Fibroblast of skin of back (primary cell): Measurements from ENCODE around the gene DHX58.

Source experiments
- DNase-seq: peaks from one replicate; pipeline ENCODE4 v3.0.0-alpha.2; 2013

DHX58 gene

DNA sequence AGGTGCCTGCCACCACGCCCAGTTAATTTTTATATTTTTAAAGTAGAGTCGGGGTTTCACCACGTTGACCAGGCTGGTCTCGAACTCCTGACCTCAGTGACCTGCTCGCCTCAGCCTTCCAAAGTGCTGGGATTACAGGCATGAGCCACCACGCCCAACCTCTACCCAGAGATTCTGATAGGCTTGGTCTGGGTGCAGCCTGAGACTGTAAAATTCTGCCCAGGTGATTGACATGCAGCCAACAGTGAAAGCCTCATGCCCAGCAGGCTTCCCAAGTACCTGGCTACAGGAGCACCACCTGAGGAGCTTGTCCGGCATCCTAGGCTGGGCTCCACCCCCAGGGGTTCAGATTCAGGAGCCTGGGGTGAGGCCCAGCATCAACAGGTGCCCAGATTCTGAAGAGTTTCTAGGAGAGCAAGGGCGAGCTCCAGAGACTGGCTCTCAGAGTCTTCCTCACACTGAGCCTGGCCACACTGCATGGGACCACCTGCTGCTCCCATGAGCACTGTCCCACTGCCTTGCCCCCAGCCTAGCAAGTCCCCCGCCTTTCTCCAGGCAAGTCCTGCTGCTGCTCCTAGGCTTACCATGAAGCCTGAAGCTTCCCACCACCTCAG, 30.9 kb downstream of the DHX58 start:
- no peak for DNase-seq

DNA sequence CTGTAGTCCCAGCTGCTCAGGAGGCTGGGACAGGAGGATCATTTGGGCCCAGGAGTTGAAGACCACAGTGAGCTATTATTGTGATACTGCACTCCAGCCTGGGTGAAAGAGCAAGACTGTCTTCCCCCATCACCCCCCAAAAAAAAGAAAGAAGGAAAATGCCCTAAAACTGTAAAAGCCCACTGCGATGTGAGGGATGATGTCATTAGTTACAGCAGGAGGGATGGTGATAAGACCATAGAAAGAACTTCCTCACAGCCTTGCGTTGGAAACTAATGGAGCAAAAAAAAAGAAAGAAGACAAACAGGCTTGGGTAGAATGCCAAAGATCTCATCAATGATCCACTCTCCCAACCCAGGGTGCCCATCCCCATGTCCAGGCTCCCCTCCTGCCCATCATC, 33.0 kb downstream of the DHX58 start:
- DNase-seq = no peak

- no peak for DNase-seq
These were observed 34.0 kb downstream of the DHX58 start for GRCh38 chr17:42078396-42079043.

DNA sequence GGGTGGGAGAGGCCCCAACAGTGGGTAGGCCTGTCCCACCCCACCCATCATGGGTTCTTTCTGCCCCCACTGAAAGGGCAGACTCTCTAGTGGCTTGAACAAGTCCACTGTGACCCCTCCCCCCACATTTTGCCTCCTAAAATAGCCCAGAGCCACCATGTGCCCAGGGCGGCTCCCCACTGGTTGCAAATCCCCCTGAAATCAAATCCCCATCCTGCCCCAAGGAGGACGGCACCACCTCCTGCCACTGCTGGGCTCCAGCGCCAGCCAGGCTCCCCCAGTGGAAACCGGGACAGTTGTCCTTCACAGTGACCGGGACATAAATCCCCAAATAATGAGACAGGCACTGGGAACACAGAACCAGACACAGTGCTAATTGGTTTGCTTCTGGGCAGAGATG, 34.8 kb downstream of the DHX58 start:
- no peak for DNase-seq

GRCh38 chr17:42076797-42077559, 35.5 kb downstream of the DHX58 start:
- no peak for DNase-seq

GRCh38 chr17:42075789-42076188, 36.7 kb downstream of the DHX58 start:
- DNase-seq = no peak

GRCh38 chr17:42072323-42073187, 40.0 kb downstream of the DHX58 start:
- DNase-seq = no peak

DNA sequence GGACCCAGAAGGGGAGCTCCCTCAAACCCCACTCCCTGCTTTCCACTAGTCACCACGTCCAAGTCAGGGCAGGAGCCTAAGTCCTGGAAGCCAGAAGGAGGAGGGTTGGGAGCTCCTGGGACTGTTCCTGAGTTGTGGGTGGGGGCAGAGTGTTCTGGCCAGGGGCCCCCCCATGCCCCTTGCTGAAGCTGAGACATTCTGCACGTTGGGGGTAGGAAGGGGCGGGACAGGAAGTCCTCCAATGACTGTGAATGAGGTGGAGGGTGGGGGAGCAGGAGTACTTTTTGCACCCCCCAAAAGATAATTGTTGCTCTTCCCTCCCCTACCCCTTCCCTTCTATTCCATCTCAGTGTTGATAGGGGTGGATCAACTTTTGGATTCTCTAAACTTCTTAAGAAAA, 40.7 kb downstream of the DHX58 start:
- no peak for DNase-seq

- DNase-seq = no peak
These were observed 43.5 kb downstream of the DHX58 start for GRCh38 chr17:42068979-42069378.

- peak; percentile 36 for DNase-seq
These were observed 45.0 kb downstream of the DHX58 start for GRCh38 chr17:42067371-42068091.

DNA sequence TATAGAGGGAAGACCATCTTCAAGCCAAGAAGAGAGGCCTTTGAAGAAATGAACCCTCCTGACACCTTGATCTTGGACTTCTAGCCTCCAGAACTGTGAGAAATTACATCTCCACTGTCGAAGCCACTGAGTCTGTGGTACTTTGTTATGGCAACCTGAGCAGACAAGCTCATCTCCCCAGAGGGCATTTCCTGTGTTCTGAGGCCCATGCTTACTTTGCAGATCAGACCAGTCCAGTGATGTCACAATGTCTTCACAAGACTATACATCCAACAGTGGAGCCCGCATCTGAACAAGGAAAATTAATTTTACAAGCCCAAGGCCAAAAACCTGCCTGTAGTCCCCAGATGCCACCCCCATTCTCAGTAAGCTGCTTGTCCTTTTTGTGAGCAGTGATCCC, 47.3 kb downstream of the DHX58 start:
- no peak for DNase-seq

- no peak for DNase-seq
These were observed 49.8 kb downstream of the DHX58 start for GRCh38 chr17:42062681-42063080.

DNA sequence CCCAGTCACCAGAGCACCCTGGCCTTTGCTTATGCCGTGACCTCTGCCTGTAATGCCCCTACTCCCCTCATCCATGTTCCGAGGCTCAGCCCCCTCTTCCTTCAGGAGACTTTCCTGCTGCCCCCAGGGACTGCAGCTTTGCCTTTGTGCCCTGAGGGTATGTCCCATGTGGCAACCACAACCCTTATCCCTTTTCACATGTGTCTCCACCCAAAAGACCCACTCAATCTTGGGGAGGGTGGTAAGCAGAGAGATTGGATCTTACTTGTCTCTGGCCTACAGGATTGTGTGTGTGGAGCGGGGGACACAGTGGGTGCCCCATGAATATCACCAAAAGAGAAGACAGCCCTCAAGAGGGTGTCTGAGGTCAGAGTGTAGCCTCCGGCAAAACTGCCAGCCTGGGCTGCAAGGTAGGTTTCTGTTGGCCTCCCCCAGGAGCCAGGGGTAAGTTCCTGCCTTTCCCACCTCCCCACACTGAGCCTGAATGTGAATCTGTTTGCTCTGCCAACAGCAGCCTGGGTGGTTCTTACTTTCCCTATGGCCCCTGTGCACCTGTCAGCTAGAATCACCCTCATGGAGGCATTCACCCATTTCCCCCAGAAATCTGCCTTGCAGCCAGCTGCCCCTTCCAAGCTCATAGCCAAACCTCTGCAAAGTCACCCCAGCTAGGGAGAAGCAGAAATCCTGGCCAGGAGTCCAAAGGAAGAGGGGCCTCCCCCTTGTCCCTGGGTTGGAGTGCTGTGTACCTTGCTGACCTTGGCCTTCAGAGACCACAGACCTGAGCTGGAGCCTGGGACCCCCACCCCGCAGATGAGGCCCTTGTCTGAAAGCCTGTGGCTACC, 50.6 kb downstream of the DHX58 start:
- DNase-seq = no peak

DNA sequence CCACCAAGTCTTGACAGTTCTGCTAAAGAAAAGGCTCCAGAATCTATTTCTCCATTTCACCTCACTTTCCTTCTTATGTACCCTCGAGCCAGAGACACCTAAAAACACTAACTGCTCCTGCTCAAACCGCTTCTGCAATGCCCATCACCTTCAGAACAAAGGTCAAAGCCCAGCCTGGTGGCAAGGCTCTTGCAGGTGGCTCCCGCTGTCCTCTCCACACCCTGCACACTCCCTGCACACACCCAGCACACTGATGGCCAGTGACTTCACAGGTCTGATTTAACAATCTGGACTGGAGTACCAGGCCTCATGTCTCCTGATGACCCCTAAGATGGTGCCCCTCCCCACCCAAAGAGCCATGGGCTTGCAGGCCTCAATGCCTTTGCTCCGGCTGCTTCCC, 52.3 kb downstream of the DHX58 start:
- no peak for DNase-seq

DNA sequence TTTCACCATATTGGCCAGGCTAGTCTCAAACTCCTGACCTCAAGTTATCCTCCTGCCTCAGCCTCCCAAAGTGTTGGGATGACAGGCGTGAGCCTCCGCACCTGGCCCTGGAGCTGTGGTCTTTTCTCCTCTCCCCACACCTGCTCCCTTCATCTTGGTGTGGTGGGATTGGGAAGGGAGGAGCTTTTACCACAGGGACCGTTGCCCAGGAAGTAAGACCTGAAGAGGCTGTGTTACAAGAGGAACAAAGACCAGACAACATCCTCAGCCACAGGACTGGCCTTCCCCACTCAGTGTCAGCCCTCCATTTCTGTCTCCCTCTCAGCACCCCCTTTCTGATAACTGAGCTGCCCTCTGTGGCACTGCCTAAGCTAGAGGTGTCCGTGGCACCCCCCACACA, 52.7 kb downstream of the DHX58 start:
- no peak for DNase-seq

DNA sequence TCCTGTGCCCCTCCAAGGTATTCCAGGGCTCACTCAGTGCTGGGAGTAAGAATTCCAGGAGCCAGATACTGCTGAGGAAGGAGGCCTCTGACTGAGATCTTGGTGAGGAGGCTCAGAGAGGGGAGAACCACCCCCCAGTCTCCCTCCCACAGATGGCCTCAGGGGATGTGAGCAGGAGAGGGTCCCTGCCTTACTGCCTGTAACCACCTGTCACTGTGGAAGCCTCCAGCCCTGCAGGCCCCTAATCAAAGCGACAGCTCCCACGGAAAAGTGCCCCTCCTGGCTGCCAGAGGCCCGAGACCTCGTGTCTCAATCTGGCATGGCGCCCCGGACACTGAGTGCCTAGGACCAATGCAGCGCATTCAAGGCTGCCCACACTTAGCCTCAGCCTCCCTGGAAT, 54.5 kb downstream of the DHX58 start:
- DNase-seq = no peak

DNA sequence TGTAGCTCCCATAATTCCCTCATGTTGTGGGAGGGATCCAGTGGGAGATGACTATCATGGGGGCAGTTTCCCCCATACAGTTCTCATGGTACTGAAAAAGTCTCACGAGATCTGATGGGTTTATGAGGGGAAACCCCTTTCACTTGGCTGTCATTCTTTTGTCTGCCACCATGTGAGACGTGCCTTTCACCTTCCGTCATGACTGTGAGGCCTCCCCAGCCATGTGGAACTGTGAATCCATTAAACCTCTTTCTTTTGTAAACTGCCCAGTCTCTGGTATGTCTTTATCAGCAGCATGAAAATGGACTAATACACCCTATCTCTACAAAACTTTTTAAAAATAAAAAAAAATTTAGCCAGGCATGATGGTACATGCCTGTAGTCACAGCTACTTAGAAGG, 55.9 kb downstream of the DHX58 start:
- no peak for DNase-seq

DNA sequence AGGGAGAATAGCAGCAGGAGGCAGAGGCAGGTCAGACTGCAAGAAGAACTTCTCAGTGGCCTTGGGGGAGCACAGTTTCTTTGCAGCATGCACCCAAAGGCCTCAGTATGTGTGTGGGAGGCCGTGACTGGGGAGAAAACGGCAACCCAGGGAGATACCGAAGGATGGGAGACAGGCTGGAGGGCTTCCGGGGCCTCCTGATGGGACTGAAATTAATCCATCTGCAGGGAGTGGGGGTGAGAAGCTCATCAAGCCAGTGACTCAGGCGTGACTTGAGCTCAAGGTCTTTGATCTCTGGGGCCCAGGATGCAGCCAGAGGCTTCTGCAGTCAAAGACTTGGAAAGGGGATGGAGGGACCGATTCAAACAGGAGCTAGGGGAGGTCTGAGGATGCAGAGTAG, 57.0 kb downstream of the DHX58 start:
- DNase-seq = no peak

DNA sequence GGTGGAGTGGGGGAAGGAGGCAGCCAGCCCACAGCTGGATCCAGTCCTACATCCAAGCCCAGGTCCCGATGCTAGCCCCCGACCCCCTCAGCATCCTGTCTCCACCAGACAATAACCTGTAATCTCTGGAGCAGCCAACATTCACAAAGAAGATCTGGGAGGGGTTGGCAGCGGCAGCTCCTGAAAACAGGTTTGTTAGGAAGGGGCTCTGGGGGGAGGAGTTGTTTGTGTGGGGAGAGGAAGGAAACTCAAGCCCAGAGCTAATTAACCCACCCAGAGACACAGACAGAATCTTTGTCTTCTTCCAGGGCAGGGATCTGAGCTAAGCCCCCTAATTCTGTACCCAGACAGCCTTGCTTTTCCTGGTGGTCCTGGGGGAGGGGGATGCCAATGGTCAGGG, 57.5 kb downstream of the DHX58 start:
- no peak for DNase-seq

DNA sequence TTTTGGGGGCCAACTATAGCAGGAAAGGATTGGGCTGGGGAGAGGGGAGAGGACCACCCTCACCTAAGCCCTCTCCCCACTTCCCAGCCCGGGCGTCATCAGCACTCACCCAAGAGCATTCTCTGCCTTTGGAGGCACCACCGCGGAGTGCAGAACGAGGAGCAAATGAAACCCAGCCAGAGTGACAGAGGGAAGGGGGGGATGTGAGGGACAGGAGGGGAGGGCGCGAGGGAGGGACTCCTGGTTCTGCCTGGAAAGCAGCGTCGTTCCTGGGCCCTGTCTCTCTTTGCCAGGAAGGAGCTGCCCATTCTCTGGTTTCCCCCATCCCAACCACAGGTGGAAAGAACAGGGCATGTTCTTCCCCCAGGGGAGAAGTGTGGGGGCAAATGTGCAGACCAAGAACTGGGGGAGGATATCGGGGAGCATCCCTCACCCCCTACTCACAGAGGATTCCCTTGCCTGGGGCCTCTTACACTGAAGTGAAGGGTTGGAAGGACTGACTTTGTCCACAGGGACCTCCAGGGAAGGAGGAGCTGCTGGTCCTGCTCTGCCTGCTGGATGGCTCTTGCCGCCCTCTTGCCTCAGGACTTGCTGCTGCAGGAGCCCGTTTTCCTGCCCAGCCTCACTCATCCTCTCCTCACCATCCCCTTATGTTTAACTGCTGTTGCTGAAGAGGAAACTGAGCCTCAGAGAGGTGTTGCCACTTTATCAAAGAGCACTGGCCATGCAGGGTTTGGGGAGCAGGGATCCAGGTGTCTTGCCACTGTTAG, 58.6 kb downstream of the DHX58 start:
- DNase-seq = no peak
